LNCaP clone FGC (cell line): ENCODE data around the gene PFN3.

Source experiments
- DNase-seq: peaks from one replicate; pipeline ENCODE4 v3.0.0-alpha.2; 2011; ENCODE audit warnings: low read depth
- H3K4me3 ChIP-seq: 2 replicates; pipeline ENCODE4 v1.5.1; 2011; ENCODE audit warnings: mild to moderate bottlenecking, low read depth, low read length, control low read depth
- TF ChIP-seq, protein P1 (sequence below): IDR thresholded peaks from 2 replicates; pipeline ENCODE4 v1.5.1; 2012; ENCODE audit warnings: mild to moderate bottlenecking; ENCODE audit not compliant: control insufficient read depth, insufficient read depth; ENCODE audit errors: extremely low read depth

PFN3 gene

DNA sequence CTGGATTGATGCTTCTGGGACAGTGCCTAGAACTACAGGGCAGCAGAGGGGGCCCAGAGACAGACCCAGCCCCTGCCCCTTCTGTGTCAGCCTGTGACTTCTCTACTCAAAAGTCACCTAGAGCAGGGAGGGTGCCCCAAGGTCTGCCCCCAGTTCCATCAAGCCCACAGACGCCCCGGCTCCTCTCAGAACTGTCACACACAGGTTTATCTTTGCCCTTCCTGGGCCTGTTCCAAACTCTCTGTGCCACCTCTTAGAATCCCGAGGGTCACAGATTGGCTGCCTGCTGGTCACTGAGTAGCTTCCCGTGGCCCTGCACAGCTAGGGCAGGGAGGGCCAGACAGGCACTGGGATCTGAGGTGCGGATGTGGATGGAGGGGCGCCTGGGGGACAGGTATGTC, 41.0 kb downstream of the PFN3 start:
- TF ChIP-seq, protein P1, sequence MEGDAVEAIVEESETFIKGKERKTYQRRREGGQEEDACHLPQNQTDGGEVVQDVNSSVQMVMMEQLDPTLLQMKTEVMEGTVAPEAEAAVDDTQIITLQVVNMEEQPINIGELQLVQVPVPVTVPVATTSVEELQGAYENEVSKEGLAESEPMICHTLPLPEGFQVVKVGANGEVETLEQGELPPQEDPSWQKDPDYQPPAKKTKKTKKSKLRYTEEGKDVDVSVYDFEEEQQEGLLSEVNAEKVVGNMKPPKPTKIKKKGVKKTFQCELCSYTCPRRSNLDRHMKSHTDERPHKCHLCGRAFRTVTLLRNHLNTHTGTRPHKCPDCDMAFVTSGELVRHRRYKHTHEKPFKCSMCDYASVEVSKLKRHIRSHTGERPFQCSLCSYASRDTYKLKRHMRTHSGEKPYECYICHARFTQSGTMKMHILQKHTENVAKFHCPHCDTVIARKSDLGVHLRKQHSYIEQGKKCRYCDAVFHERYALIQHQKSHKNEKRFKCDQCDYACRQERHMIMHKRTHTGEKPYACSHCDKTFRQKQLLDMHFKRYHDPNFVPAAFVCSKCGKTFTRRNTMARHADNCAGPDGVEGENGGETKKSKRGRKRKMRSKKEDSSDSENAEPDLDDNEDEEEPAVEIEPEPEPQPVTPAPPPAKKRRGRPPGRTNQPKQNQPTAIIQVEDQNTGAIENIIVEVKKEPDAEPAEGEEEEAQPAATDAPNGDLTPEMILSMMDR = no peak
- DNase-seq = no peak
- no peak overlapping the region for H3K4me3 ChIP-seq

DNA sequence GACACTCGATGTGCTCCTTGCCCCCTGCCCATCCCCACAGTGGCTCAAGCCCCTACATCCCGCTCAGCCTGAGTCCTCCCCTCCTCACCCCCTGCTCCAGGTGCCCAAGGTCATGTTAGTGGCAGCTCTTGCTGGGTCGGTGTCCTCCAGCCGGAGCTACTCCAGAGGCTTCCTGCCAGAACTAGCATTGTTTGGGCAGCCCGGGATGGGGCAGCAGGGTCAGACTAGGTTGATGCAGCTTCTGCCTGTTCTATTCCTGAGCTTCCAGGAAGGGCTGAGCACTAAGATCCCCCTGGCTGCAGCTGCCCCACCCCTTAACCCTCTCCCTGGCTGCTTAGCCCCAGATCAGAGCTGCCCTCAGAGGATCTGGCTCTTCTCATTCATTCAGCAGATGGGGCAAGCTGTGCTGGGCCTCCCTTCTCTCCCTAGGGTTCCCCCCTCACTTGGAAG, 42.1 kb downstream of the PFN3 start:
- H3K4me3 ChIP-seq = no peak overlapping the region
- DNase-seq = no peak

DNA sequence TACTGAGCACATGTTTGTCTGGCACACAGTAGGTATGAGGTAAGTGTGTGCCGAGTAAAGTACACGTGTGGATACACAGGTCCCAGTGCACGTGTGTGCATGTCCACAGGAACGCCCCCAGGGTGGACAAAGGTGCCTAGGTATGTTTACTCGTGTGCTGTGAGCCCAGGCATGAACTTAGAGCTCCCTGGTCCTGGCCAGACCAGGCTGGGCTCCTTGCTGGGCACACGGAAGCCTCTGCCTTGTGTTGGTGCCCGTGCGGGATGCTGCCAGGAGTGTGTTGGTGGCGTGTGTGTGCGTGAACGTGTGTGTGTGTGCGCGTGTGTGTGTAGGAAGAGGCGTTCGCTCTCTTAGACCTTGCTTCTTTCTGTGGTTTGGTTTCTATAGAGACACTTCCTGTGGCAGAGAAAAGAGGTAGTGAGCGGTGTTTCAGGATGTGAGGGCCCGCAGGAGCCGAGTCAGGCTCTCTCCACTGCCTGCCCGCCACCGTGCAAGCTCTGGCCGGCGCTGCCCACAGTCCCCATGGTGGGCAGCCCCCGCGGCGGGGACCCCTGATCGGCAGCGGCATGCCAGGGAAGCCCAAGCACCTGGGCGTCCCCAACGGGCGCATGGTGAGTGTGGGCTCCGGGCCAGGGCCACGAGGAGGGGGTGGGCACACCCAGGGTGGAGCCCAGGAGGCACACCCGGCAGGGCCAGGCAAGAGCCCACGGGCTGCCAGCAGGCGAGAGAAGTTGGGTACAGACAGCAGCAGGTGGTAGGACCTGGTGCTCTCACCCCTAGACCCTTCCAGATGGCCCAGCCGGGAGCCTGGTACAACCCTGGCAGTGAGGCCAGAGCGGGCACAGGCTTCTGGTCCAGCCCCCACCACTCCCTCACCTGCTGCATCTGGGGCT, 42.8 kb downstream of the PFN3 start, which contains the start of gene RGS14:
Gene RGS14, plus strand, starts transcription at position 466 of the 893 bp plus-strand sequence. Its CDS starts 101 bp downstream, at position 567.
- DNase-seq = no peak
- TF ChIP-seq, protein P1 = no peak
- H3K4me3 ChIP-seq = no peak within 1 kb of the TSS

More for the DNA sequence above, 42.1 kb downstream of the PFN3 start:
- TF ChIP-seq, protein P1 = no peak

DNA sequence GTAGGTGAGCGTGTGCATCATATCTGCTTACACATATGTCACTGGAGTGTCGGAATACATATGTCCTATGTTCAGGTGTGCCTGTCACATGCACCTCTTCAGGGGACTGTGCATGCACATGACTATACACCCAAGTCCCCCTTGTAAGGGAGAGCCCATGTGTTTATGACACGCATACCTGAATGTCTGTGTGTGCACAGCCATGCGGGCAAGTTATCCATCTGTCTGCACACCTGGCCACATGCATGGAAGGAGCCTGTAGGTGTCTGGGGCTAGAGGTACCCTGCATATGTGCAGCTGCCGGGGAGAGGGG, 43.4 kb downstream of the PFN3 start:
- no peak overlapping the region for H3K4me3 ChIP-seq
- no peak for DNase-seq
- TF ChIP-seq, protein P1 = no peak

DNA sequence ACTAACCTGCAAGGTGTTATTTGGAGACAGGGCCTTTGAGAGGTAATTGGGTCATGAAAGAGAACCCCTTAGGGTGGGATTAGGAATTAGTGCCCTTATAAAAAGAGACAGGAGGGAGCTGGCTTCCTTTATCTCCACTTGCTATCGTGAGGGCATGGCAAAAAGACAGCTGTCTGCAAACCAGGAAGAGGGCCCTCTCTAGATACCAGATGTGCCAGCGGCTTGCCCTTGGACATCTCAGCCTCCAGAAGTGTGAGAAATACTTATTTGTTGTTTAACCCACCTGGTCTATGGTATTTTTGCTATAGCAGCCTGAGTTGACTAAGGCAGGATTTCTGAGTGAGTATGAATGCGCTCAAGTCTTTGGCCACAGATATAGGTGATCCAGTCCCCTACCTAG, 43.7 kb downstream of the PFN3 start:
- no peak overlapping the region for H3K4me3 ChIP-seq
- DNase-seq = no peak
- TF ChIP-seq, protein P1 = no peak

DNA sequence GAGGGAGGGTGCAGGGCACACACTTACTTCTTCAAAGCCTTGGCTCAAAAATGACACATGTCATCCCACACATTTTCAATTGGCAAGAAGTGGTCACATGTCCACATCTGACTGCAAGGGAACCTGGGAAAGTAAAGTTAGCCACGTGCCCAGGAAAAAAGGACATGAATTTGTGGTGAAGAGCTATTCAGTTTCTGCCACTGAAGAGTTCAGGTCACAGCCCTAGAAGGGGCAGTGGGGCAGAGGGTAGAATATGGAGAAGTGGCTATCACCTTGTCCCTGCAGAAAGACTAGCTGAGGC, 44.6 kb downstream of the PFN3 start:
- no peak for DNase-seq
- TF ChIP-seq, protein P1 = no peak
- H3K4me3 ChIP-seq = no peak overlapping the region

DNA sequence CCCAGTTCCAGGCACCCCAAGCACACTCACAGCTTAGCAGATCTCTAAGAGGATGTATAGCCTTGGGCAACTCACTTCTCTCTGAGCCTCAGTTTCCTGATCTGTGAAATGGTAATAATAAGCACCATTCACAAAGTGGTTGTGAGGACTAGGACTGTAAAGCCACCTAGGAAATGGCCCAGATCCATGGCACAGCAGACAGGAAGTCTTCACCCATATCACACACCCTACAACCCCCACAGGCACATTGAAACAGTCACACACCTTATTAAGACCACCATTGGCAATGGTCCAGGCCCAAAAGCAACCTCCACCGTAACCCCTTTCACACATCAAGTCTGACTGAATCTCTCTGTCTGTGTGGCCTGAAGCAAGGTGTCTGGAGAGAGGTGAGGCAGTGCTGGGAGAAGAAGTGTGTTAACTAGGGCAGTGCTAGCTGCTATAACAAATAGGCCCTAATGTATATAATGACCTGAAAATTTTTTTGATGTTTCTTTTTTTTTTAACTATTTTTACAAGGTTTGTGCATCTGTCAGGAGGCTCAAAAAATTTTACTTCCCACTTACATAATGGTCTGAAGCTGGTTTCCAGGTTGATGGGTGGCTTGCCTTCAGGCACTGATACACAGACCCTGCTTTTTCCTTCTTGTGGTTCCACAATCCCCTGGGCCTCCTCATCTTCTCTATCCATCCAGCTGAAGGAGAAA, 45.1 kb downstream of the PFN3 start:
- no peak for DNase-seq
- H3K4me3 ChIP-seq = no peak overlapping the region
- TF ChIP-seq, protein P1 = no peak
